HCT116 (cell line): Measurements from ENCODE around the gene MSH3. TPM values are rescaled to one million over a fixed set of nuclear protein-coding genes. Genes with fewer than 3 reads are reported as not detected.
"Not testable (repeated sequence)": the region's sequence is repeated elsewhere in the genome, so short reads cannot be mapped to it uniquely, and the experiment has no call there.

Experiments
- ATAC-seq: fragments of 200-7000 bp; cut with Tn5 transposase; 2 replicates; pipeline ENCODE4 v1.9.1; 2020; ENCODE audit warnings: mild to moderate bottlenecking, moderate library complexity
- BruUV-seq: library from RNA; stranded (reverse); fragments of 400-500 nt; replicated peaks from 2 replicates; lab custom pipeline; 2021; lab: Mats Ljungman, UMichigan
- CTCF ChIA-PET: fragments of 300-600 bp; sonication (Branson Sonifier 250); formaldehyde crosslinking; loops from one replicate; lab custom pipeline; 2021; ENCODE audit warnings: antibody characterized with exemption; lab: Charles Lee
- POLR2A ChIA-PET: fragments of 300-600, 350-600 bp; sonication (Branson Sonifier 250); formaldehyde crosslinking; loops from one replicate; lab custom pipeline; 2021; ENCODE audit warnings: antibody characterized with exemption; lab: Charles Lee
- RAD21 ChIA-PET, 2 experiments: fragments of 300-600 bp; sonication (Branson Sonifier 250); formaldehyde crosslinking; loops; one replicate each; lab custom pipeline; 2023; ENCODE audit warnings: low total read pairs in 2 of 2; ENCODE audit not compliant: uncharacterized antibody in 2 of 2, unreplicated experiment in 2 of 2, low non-redundant PET in 1 of 2; lab: Charles Lee
- DNase-seq: peaks from one replicate; pipeline ENCODE4 v3.0.0-alpha.2; 2010; ENCODE audit warnings: low read depth, low spot score
- H2AFZ ChIP-seq: fragments of 200-600 bp; shearing (Covaris generic), sonication (generic); 2 replicates; pipeline ENCODE4 v1.6.1; 2017; ENCODE audit warnings: low read depth, mixed run types, mixed read lengths, antibody characterized with exemption, low read length; ENCODE audit not compliant: poor library complexity, severe bottlenecking
- H3K27ac ChIP-seq: 2 replicates; pipeline ENCODE4 v1.5.1; 2012; ENCODE audit warnings: low read depth, low read length
- H3K27me3 ChIP-seq: fragments of 200-600 bp; sonication (generic); 2 replicates; pipeline ENCODE4 v1.6.1; 2016; ENCODE audit warnings: mixed run types, low read length, mixed read lengths; ENCODE audit not compliant: insufficient read depth
- H3K36me3 ChIP-seq, 2 experiments: fragments of 200-500 bp in 1 of 2; fragments of 200-600 bp in 1 of 2; sonication (Bioruptor generic) in 1 of 2; sonication (generic) in 1 of 2; 2 replicates each; pipeline versions ENCODE4 v1.5.1 to v1.6.1; 2014 to 2016; ENCODE audit warnings: low read length in 2 of 2, inconsistent platforms in 1 of 2, mixed read lengths in 1 of 2, mixed run types in 1 of 2; ENCODE audit not compliant: insufficient read depth in 2 of 2, control insufficient read depth in 1 of 2
- H3K4me1 ChIP-seq, 2 experiments: fragments of 200-600 bp in 1 of 2; sonication (generic) in 1 of 2; 2 replicates each; pipeline versions ENCODE4 v1.5.1 to v1.6.1; 2012 to 2017; ENCODE audit warnings: low read length in 2 of 2, inconsistent platforms in 1 of 2, mild to moderate bottlenecking in 1 of 2, mixed read lengths in 1 of 2, mixed run types in 1 of 2, moderate library complexity in 1 of 2; ENCODE audit not compliant: insufficient read depth in 2 of 2, control insufficient read depth in 1 of 2
- H3K4me2 ChIP-seq: fragments of 200-600 bp; sonication (generic); 2 replicates; pipeline ENCODE4 v1.6.1; 2017; ENCODE audit warnings: mixed run types, low read length, mixed read lengths
- H3K4me3 ChIP-seq, 2 experiments: fragments of 200-600 bp in 1 of 2; sonication (generic) in 1 of 2; replicated peaks in 1 of 2; 2 replicates each; pipeline ENCODE4 v1.5.1; 2011 to 2016; ENCODE audit warnings: low read length in 2 of 2, control low read depth in 1 of 2, low read depth in 1 of 2, mild to moderate bottlenecking in 1 of 2, mixed read lengths in 1 of 2, mixed run types in 1 of 2
- H3K79me2 ChIP-seq: fragments of 200-600 bp; sonication (generic); 2 replicates; pipeline ENCODE4 v1.6.1; 2017; ENCODE audit warnings: mild to moderate bottlenecking, mixed run types, low read length, moderate library complexity, mixed read lengths; ENCODE audit not compliant: insufficient read depth
- H3K9ac ChIP-seq: fragments of 200-600 bp; sonication (generic); 2 replicates; pipeline ENCODE4 v1.6.1; 2016; ENCODE audit warnings: low read length, mixed read lengths
- H3K9me2 ChIP-seq: fragments of 200-600 bp; sonication (generic), shearing (Covaris generic); 2 replicates; pipeline ENCODE4 v1.6.1; 2017; ENCODE audit warnings: mixed run types, mild to moderate bottlenecking, moderate library complexity; ENCODE audit not compliant: insufficient read depth
- H3K9me3 ChIP-seq, 2 experiments: fragments of 200-500 bp in 1 of 2; fragments of 200-600 bp in 1 of 2; sonication (Bioruptor generic) in 1 of 2; sonication (generic) in 1 of 2; 2 replicates each; pipeline ENCODE4 v1.6.1; 2014 to 2017; ENCODE audit warnings: low read length in 2 of 2, mixed read lengths in 2 of 2, inconsistent platforms in 1 of 2, low read depth in 1 of 2, mild to moderate bottlenecking in 1 of 2, mixed run types in 1 of 2, moderate library complexity in 1 of 2; ENCODE audit not compliant: control insufficient read depth in 1 of 2, insufficient read depth in 1 of 2
- H4K20me1 ChIP-seq: fragments of 200-600 bp; sonication (generic), shearing (Covaris generic); 2 replicates; pipeline ENCODE4 v1.6.1; 2017; ENCODE audit warnings: mixed run types, mild to moderate bottlenecking, moderate library complexity; ENCODE audit not compliant: insufficient read depth
- CBX3 ChIP-seq: IDR thresholded peaks from 2 replicates; pipeline ENCODE4 v1.6.1; 2012; ENCODE audit warnings: low read depth
- EZH2phosphoT487 ChIP-seq: fragments of 200-600 bp; IDR thresholded peaks from 2 replicates; pipeline ENCODE4 v1.6.1; 2018; ENCODE audit warnings: antibody characterized with exemption, borderline replicate concordance
- intact Hi-C: fragments of 100-400 bp; cut with micrococcal nuclease; formaldehyde crosslinking; loops from 2 replicates; pipeline ENCODE4 v1.10.0; 2022
- total RNA-seq: library from RNA; stranded (reverse); gene quantifications from one replicate; pipeline ENCODE4 v1.2.1, GENCODE V29; 2021; ENCODE audit not compliant: unreplicated experiment
- TF ChIP-seq, protein P1 (sequence below): IDR thresholded peaks from 2 replicates; pipeline ENCODE4 v1.6.1; 2012

MSH3 gene
- total RNA-seq, 1 experiment from 2014 or later: 4.9 TPM

DNA sequence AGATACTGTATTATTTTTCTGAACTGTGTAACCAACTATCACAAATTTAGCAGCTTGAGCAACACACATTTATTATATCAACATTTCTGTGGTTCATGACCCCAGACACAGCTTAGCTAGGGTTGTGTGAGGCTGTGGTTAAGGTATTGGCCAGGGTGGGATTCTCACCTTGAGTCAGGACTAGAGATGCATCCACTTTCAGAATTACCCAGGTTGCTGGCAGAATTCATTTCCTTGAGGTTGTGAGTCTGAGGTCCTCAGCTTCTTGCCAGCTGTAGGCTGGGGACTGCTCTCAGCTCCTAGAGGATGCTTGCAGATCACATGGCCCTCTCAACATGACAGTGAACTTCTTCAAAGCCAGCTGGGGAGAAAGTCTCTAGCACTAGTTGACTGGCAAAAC, 183.2 kb downstream of the MSH3 start:
- H4K20me1 ChIP-seq: no peaks in the 10 kb centered on the region
- no TSS peak for BruUV-seq
- H3K27ac ChIP-seq: no peak overlapping the region
- no peaks in the 10 kb centered on the region for H3K27me3 ChIP-seq
- H3K79me2 ChIP-seq: no peaks in the 10 kb centered on the region
- no peaks in the 10 kb centered on the region for H3K36me3 ChIP-seq
- no peaks in the 10 kb centered on the region for H3K4me1 ChIP-seq
- DNase-seq: no peak
- no peak overlapping the region for H3K4me3 ChIP-seq
- H3K9ac ChIP-seq: no peak overlapping the region
- no peaks in the 10 kb centered on the region for H3K9me3 ChIP-seq
- H2AFZ ChIP-seq: no peak overlapping the region
- TF ChIP-seq CBX3 (no peak), EZH2phosphoT487 (no peak)
- TF ChIP-seq, protein P1, sequence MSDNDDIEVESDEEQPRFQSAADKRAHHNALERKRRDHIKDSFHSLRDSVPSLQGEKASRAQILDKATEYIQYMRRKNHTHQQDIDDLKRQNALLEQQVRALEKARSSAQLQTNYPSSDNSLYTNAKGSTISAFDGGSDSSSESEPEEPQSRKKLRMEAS: no peak
- H3K4me2 ChIP-seq: no peak overlapping the region
- ChIA-PET CTCF (no interaction called here), RAD21 (no interaction called here), POLR2A (no interaction called here)
- no peak for ATAC-seq
- intact Hi-C loops: no loop called here
- no peaks in the 10 kb centered on the region for H3K9me2 ChIP-seq

DNA sequence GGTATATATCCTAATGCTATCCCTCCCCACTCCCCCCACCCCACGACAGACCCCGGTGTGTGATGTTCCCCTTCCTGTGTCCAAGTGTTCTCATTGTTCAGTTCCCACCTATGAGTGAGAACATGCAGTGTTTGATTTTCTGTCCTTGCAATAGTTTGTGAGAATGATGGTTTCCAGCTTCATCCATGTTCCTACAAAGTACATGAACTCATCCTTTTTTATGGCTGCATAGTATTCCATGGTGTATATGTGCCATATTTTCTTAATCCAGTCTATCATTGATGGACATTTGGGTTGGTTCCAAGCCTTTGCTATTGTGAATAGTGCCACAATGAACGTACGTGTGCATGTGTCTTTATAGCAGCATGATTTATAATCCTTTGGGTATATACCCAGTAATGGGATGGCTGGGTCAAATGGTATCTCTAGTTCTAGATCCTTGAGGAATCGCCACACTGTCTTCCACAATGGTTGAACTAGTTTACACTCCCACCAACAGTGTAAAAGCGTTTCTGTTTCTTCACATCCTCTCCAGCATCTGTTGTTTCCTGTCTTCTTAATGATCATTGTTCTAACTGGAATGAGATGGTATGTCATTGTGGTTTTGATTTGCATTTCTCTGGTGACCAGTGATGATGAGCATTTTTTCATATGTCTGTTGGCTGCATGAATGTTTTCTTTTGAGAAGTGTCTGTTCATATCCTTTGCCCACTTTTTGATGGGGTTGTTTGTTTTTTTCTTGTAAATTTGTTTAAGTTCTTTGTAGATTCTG, 186.8 kb downstream of the MSH3 start:
- BruUV-seq, H3K36me3 ChIP-seq, CTCF ChIA-PET, H3K4me2 ChIP-seq, POLR2A ChIA-PET, H3K9me2 ChIP-seq, H2AFZ ChIP-seq, H3K9ac ChIP-seq, H3K4me3 ChIP-seq, H3K9me3 ChIP-seq, ATAC-seq, intact Hi-C loops, DNase-seq, H3K27ac ChIP-seq, RAD21 ChIA-PET, H3K79me2 ChIP-seq, H3K4me1 ChIP-seq, H3K27me3 ChIP-seq, H4K20me1 ChIP-seq: not testable (repeated sequence)

DNA sequence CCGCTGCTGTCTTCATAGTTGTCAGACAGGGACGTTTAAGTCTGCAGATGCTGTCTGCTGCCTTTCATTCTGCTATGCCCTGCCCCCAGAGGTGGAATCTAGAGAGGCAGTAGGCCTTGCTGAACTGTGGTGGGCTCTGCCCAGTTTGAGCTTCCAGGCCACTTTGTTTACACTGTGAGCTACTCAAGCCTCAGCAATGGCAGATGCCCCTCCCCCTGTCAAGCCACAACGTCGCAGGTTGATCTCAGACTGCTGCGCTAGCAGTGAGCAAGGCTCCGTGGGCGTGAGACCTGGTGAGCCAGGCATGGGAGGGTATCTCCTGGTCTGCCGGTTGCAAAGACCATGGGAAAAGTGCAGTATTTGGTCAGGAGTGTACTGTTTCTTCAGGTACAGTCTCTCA, 192.0 kb downstream of the MSH3 start:
- H3K36me3 ChIP-seq, H3K4me3 ChIP-seq, H3K9ac ChIP-seq, H3K27me3 ChIP-seq, POLR2A ChIA-PET, H3K9me3 ChIP-seq, RAD21 ChIA-PET, H3K79me2 ChIP-seq, H3K4me1 ChIP-seq, DNase-seq, H3K9me2 ChIP-seq, CTCF ChIA-PET, ATAC-seq, BruUV-seq, H3K4me2 ChIP-seq, intact Hi-C loops, H4K20me1 ChIP-seq, H2AFZ ChIP-seq, H3K27ac ChIP-seq: not testable (repeated sequence)

DNA sequence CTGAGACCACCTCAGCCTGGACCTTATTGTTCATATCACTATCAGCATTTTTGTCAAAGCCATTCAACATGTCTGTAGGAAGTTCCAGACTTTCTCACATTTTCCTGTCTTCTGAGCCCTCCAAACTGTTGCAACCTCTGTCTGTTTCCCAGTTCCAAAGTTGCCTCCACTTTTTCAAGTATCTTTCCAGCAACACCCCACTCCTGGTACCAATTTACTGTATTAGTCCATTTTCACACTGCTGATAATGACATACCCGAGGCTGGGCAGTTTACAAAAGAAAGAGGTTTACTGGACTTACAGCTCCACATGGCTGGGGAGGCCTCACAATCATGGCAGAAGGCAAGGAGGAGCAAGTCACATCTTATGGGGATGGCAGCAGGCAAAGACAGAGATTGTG, 195.7 kb downstream of the MSH3 start:
- DNase-seq, H3K4me3 ChIP-seq, intact Hi-C loops, H3K27ac ChIP-seq, H3K9me3 ChIP-seq, CTCF ChIA-PET, H3K9ac ChIP-seq, H3K9me2 ChIP-seq, H3K4me1 ChIP-seq, H3K36me3 ChIP-seq, H3K4me2 ChIP-seq, H3K27me3 ChIP-seq, H4K20me1 ChIP-seq, BruUV-seq, H2AFZ ChIP-seq, RAD21 ChIA-PET, H3K79me2 ChIP-seq, POLR2A ChIA-PET, ATAC-seq: not testable (repeated sequence)
